Gastroesophageal sphincter (tissue), 4 donors: ENCODE results near the gene VEPH1. TPM values are rescaled to one million over a fixed set of nuclear protein-coding genes. Genes with fewer than 3 reads are reported as not detected.

Experiments
- ATAC-seq: fragments of 150-250 bp; one replicate; pipeline ENCODE4 v1.9.1; 2016; ENCODE audit warnings: mild to moderate bottlenecking, moderate library complexity
- H3K27ac ChIP-seq, 4 donors: fragments of 200-600 bp; sonication (generic) in 3 of 4; 1 replicate in 3 of 4; 2 replicates in 1 of 4; pipeline ENCODE4 v1.5.1; 2016 to 2019
- H3K27me3 ChIP-seq: fragments of 200-600 bp; sonication (generic); one replicate; pipeline ENCODE4 v1.5.1; 2019
- H3K36me3 ChIP-seq, 2 donors: fragments of 200-600 bp; sonication (generic); one replicate each; pipeline ENCODE4 v1.5.1; 2019; ENCODE audit warnings: control low read depth in 1 of 2
- H3K4me1 ChIP-seq, 3 donors: fragments of 200-600 bp; sonication (generic); 1 replicate in 2 of 3; 2 replicates in 1 of 3; pipeline ENCODE4 v1.5.1; 2016 to 2019; ENCODE audit warnings: control low read depth in 2 of 3
- H3K4me3 ChIP-seq, 2 donors: fragments of 200-600 bp; sonication (generic); one replicate each; pipeline ENCODE4 v1.5.1; 2019; ENCODE audit warnings: mild to moderate bottlenecking in 1 of 2, moderate library complexity in 1 of 2
- H3K9me3 ChIP-seq, 3 donors: fragments of 200-600 bp; sonication (generic); one replicate each; pipeline ENCODE4 v1.5.1; 2017 to 2019; ENCODE audit warnings: control low read depth in 2 of 3
- CTCF ChIP-seq, 4 experiments: fragments of 200-600 bp in 2 of 4; fragments of 450-650 bp in 2 of 4; sonication (generic) in 1 of 4; IDR thresholded peaks; one replicate each; pipeline ENCODE4 v1.5.1; 2017 to 2019; ENCODE audit warnings: antibody characterized with exemption in 4 of 4, mild to moderate bottlenecking in 2 of 4, moderate library complexity in 2 of 4
- EP300 ChIP-seq: sonication (generic); formaldehyde crosslinking; IDR thresholded peaks from one replicate; pipeline ENCODE4 v1.6.1; 2017; ENCODE audit warnings: antibody characterized with exemption, mild to moderate bottlenecking
- POLR2A ChIP-seq, 2 donors: fragments of 450-650 bp; IDR thresholded peaks; one replicate each; pipeline ENCODE4 v1.6.1; 2017; ENCODE audit warnings: antibody characterized with exemption in 2 of 2, mild to moderate bottlenecking in 2 of 2, moderate library complexity in 1 of 2
- POLR2AphosphoS5 ChIP-seq: sonication (generic); formaldehyde crosslinking; IDR thresholded peaks from one replicate; pipeline ENCODE4 v1.6.1; 2017; ENCODE audit warnings: antibody characterized with exemption
- WGBS, 2 donors: methylation state at CpG; one replicate each; pipeline ENCODE4 v1.1.5; 2018; ENCODE audit warnings: low coverage in 1 of 2; 5-methylcytosine and 5-hydroxymethylcytosine counted together
- total RNA-seq, 4 donors: library from RNA; depleted of rRNA; stranded (reverse); fragments of >200 nt; gene quantifications; one replicate each; pipeline ENCODE4 v1.1.0, GENCODE V29; 2016

VEPH1 gene
- total RNA-seq, 4 donors from 2014 or later, result 0.62 to 2.3 (median 1.7) TPM

- Histone ChIP-seq H3K36me3 (no peaks in the 10 kb centered on the region), H3K4me1 (no peaks in the 10 kb centered on the region), H3K9me3 (no peaks in the 10 kb centered on the region), H3K27ac (no peak overlapping the region), H3K4me3 (no peak overlapping the region), H3K27me3 (peaks cover 14% of the 10 kb centered on the region)
- 78 to 100% methylated on average over 1 of the region's 1 CpG for WGBS, 2 donors
- TF ChIP-seq EP300 (no peak), CTCF (IDR thresholded peaks at IDR 0.05) (no peak), POLR2A (IDR thresholded peaks at IDR 0.05) (no peak), POLR2AphosphoS5 (no peak)
- no peak for ATAC-seq
Observed at GRCh38 chr3:157508461-157508860, 5.2 kb upstream of the VEPH1 start.

DNA sequence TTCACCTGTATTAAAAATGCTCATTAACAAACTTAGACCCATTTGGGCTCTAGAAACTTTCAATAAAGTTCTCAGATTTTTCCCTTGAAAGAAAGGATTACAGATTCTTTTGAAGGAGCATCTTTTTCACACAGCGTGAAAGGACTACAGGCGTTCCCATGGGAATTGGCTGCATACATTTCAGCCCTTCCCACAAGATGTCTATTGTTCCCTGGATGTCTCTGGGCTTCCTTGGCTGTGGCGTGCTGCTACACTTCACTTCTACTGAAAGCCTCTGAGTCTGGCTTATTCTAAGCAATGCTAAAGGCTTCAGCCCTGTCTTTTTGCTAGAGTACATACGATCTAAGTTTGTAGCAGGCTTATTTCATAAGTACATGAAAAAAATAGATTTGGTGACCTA, 1.4 kb downstream of the VEPH1 start:
- Histone ChIP-seq H3K4me1 (peaks cover 0 to 16% (median 10%) of the 10 kb centered on the region in 3 donors), H3K27me3 (peaks cover 22% of the 10 kb centered on the region), H3K36me3 (no peaks in the 10 kb centered on the region), H3K4me3 (no peak overlapping the region), H3K27ac (no peak overlapping the region), H3K9me3 (no peaks in the 10 kb centered on the region)
- no peak for TF ChIP-seq POLR2AphosphoS5
- no peak for TF ChIP-seq POLR2A (IDR thresholded peaks at IDR 0.05)
- no peak for TF ChIP-seq CTCF (IDR thresholded peaks at IDR 0.05)
- 29 to 81% methylated on average over 1 to 4 of the region's 4 CpGs for WGBS, 2 donors
- ATAC-seq, result no peak

GRCh38 chr3:157500232-157500631, 3.0 kb downstream of the VEPH1 start:
- Histone ChIP-seq H3K27me3 (peaks cover 16% of the 10 kb centered on the region), H3K4me3 (no peak overlapping the region), H3K9me3 (no peaks in the 10 kb centered on the region), H3K4me1 (peaks cover 0 to 16% (median 10%) of the 10 kb centered on the region in 3 donors), H3K27ac (no peak overlapping the region), H3K36me3 (no peaks in the 10 kb centered on the region)
- no peak for TF ChIP-seq EP300
- no peak for TF ChIP-seq POLR2A (IDR thresholded peaks at IDR 0.05)
- no peak for TF ChIP-seq CTCF (IDR thresholded peaks at IDR 0.05)
- TF ChIP-seq POLR2AphosphoS5, result no peak
- no peak for ATAC-seq
- WGBS, 2 donors, result 6 to 28% methylated on average over 2 to 4 of the region's 4 CpGs

GRCh38 chr3:157499342-157499963, 3.8 kb downstream of the VEPH1 start:
- 0 to 9% methylated on average over 6 to 14 of the region's 24 CpGs for WGBS, 2 donors
- Histone ChIP-seq H3K4me3 (peak overlapping the region in 1 of 2 donors; percentile 41), H3K9me3 (no peaks in the 10 kb centered on the region), H3K27ac (no peak overlapping the region), H3K36me3 (no peaks in the 10 kb centered on the region), H3K4me1 (peaks cover 0 to 16% (median 10%) of the 10 kb centered on the region in 3 donors), H3K27me3 (peaks cover 16% of the 10 kb centered on the region)
- ATAC-seq, result no peak
- TF ChIP-seq CTCF (IDR thresholded peaks at IDR 0.05) (peak in 1 of 4 experiments; percentile 3), EP300 (no peak), POLR2AphosphoS5 (no peak), POLR2A (IDR thresholded peaks at IDR 0.05) (no peak)

- ATAC-seq, result no peak
- no peak for TF ChIP-seq EP300
- TF ChIP-seq POLR2AphosphoS5, result no peak
- TF ChIP-seq CTCF (IDR thresholded peaks at IDR 0.05), result no peak
- no peak for TF ChIP-seq POLR2A (IDR thresholded peaks at IDR 0.05)
- H3K27ac ChIP-seq, result no peak overlapping the region
Observed at GRCh38 chr3:157498371-157498770, 4.8 kb downstream of the VEPH1 start.

More at GRCh38 chr3:157498371-157498770, 4.8 kb downstream of the VEPH1 start:
- Histone ChIP-seq H3K27me3 (peaks cover 16% of the 10 kb centered on the region), H3K4me3 (no peak overlapping the region), H3K9me3 (no peaks in the 10 kb centered on the region), H3K36me3 (no peaks in the 10 kb centered on the region), H3K4me1 (peaks cover 0 to 16% (median 10%) of the 10 kb centered on the region in 3 donors)
